ENCODE data around the gene AP5S1. TPM values are rescaled to one million over a fixed set of nuclear protein-coding genes. Genes with fewer than 3 reads are reported as not detected.

The AP5S1 gene
- total RNA-seq, 1 donor from 2014 or later = 11.1 TPM

DNA sequence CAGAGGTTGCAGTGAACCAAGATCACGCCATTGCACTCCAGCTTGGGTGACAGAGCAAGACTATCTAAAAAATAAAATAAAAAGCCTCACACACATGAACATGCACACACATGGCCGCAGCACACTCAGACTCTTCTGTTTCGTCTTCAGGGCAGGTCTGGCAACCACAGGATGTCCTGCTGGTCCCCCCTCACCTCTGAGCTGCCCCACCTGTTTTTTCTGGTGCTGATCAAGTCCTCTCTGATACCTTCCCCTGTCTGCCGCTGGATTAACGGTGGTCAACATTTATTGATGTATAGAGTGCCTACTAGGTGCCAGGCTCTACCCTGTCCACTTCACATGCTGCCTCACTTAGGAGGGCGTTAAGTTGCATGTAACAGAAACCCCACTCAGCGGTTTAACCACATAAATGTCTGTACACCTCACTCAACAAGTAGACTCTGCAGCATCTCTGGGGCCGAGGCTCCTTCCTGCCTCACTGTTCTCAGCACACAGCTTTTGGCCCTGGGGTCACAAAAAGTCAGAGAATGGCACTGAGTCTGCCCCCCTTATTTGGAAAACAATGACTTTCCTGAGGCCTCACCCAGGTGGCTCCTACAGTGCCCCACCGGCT is 4.5 kb upstream of the AP5S1 start:
- H3K27ac ChIP-seq = peak overlapping the region; percentile 18
- peaks cover 51% of the 10 kb centered on the region for H3K4me1 ChIP-seq
- no peak overlapping the region for H3K4me3 ChIP-seq
- intact Hi-C loops (cut with DNase I) = no loop called here
- no peaks in the 10 kb centered on the region for H3K36me3 ChIP-seq
- H3K9me3 ChIP-seq = no peaks in the 10 kb centered on the region
- H3K27me3 ChIP-seq (ENCODE audit: low read depth) = no peaks in the 10 kb centered on the region
- ATAC-seq = no peak
- DNase-seq = peak; percentile 34
- TF ChIP-seq CTCF (IDR thresholded peaks at IDR 0.05) = no peak

GRCh38 chr20:3818155-3819151 is 1.9 kb upstream of the AP5S1 start:
- Histone ChIP-seq H3K27me3 (ENCODE audit: low read depth) (no peaks in the 10 kb centered on the region), H3K27ac (peak overlapping the region; percentile 98), H3K9me3 (no peaks in the 10 kb centered on the region), H3K4me1 (peaks cover 36% of the 10 kb centered on the region), H3K4me3 (no peak overlapping the region), H3K36me3 (peaks cover 17% of the 10 kb centered on the region)
- ATAC-seq (peak; percentile 32 to 40), DNase-seq (peak; percentile 72)
- intact Hi-C loops (cut with DNase I) = no loop called here
- TF ChIP-seq CTCF (IDR thresholded peaks at IDR 0.05) = peak; percentile 69

DNA sequence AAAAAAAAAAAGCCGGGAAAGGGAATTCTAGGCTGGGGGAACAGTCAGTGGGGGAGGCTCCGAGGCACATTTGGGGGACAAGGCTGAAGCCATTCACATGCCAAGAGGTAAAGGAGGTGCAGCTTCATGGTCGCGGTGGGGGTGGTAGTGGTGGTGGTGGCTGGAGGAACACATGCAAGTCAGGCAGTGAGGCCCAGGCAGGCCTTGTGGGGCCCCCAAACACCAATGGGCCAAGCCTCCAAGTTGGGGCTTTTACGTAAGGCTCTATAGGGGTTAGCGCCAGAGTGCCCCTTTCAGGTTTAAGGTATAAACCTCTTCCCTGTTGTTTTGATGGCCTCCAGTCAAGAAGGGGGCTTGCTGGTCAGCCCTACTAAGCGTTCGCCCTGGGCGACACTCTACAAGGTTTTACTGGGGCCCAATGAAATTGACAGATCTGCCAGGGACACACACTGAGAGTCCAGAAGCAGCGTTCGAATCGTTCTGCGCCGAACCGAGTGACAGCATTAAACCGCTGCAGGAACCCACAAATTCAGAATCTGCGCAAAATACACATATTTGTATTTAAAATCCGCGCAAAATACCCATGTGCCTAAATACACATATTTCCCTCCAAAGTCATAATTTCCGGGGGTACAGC is 818 bp upstream of the AP5S1 start:
- peak overlapping the region; percentile 98 for H3K27ac ChIP-seq
- TF ChIP-seq CTCF (IDR thresholded peaks at IDR 0.05) = no peak
- peak overlapping the region; percentile 78 for H3K4me3 ChIP-seq
- DNase-seq = peak; percentile 50
- intact Hi-C loops (cut with DNase I) = no loop called here
- H3K4me1 ChIP-seq = peaks cover 27% of the 10 kb centered on the region
- H3K27me3 ChIP-seq (ENCODE audit: low read depth) = no peaks in the 10 kb centered on the region
- ATAC-seq = no peak
- H3K9me3 ChIP-seq = no peaks in the 10 kb centered on the region
- H3K36me3 ChIP-seq = peaks cover 28% of the 10 kb centered on the region

DNA sequence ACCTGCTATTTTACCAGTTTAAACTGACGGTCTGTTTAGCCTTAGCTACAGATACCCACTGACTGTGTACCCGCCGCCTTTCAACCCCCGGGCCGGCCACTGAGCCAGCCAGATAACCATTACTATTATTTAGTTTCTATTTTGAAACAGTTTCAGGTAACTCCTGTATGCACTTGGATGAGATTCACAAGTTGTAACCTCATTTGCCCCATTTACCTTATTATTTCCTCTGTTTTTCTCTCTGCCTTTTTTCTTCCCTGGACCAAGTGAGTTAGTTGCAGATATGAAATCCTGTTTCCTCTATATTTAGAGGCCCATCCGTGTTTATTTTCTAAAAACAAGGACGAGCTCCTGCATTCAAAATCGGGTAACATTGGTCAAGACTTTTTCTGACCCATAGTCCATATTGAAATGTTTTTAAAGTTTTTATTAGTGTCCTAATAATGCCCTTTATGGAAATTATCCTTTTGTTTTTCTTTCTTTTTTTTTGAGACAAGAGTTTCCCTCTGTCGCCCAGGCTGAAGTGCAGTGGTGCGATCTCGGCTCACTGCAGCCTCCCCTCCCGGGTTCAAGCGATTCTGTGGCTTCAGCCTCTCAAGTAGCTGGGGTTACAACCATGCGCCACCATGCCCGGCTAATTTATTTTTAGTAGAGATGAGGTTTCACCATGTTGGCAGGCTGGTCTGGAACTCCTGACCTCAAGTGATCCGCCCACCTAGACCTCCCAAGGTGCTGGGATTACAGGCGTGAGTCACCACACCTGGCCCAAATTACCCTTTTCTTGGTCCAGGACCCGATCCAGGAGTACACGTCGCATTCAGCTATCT is 767 bp downstream of the AP5S1 start:
- H3K27ac ChIP-seq = peak overlapping the region; percentile 98
- intact Hi-C loops (cut with DNase I) = no loop called here
- no peak for DNase-seq

More for the DNA sequence above, 767 bp downstream of the AP5S1 start:
- Histone ChIP-seq H3K4me1 (peaks cover 27% of the 10 kb centered on the region), H3K27me3 (ENCODE audit: low read depth) (no peaks in the 10 kb centered on the region), H3K9me3 (no peaks in the 10 kb centered on the region), H3K4me3 (peak overlapping the region; percentile 78), H3K36me3 (peaks cover 44% of the 10 kb centered on the region)
- no peak for ATAC-seq
- TF ChIP-seq CTCF (IDR thresholded peaks at IDR 0.05) = no peak

Measured in lower lobe of right lung (tissue), 2 donors.